ENCODE results near the gene PCSK6. TPM values are rescaled to one million over a fixed set of nuclear protein-coding genes. Genes with fewer than 3 reads are reported as not detected.
"Not testable (repeated sequence)": the region's sequence is repeated elsewhere in the genome, so short reads cannot be mapped to it uniquely, and the experiment has no call there.

Gene PCSK6
- total RNA-seq, 1 donor from 2014 or later, result 1.3 TPM

DNA sequence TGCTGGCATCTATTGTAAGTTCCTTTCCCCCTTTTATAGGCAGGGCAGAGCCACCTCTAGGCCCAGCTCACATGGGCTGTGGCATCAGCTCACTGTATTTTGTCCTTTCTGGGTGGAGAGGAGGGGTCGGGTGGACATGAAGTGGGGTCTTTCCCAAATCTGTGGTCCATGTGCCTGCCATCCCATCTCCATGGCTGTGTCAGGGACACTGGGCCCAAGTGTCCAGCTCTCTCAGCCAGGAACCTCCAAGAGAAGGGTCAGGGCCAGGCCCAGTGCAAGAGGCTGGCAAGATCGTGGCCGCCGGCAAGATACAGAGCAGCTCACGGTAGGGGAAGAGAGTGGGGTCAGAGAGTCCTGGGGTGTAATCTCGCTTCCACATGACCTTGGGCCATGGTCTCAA lies 85.3 kb downstream of the PCSK6 start:
- Mint-ChIP-seq H3K9me3 (ENCODE audit: unreplicated experiment) (no peaks in the 10 kb centered on the region), H3K36me3 (ENCODE audit: low read depth, unreplicated experiment) (no peaks in the 10 kb centered on the region), H3K27ac (ENCODE audit: unreplicated experiment) (no peak overlapping the region), H3K27me3 (ENCODE audit: low read depth, unreplicated experiment) (peaks cover 26% of the 10 kb centered on the region), H3K4me3 (ENCODE audit: unreplicated experiment) (no peak overlapping the region), H3K4me1 (ENCODE audit: low read depth, unreplicated experiment) (no peaks in the 10 kb centered on the region)
- Histone ChIP-seq H3K36me3 (ENCODE audit: insufficient read depth, low read length) (no peaks in the 10 kb centered on the region), H2AFZ (ENCODE audit: low read depth, low read length) (no peak overlapping the region), H3K4me2 (ENCODE audit: low read length) (no peak overlapping the region), H3K9ac (ENCODE audit: low read length) (no peak overlapping the region), H3K4me1 (ENCODE audit: insufficient read depth, low read length) (no peaks in the 10 kb centered on the region), H3K27ac (ENCODE audit: low read depth, low read length) (no peak overlapping the region), H3K27me3 (ENCODE audit: insufficient read depth, low read length) (peaks cover 4% of the 10 kb centered on the region), H3K79me2 (ENCODE audit: insufficient read depth, low read length) (no peaks in the 10 kb centered on the region), H3K9me3 (ENCODE audit: insufficient read depth, low read depth, low read length) (peaks cover 3% of the 10 kb centered on the region), H4K20me1 (ENCODE audit: insufficient read depth, low read length) (no peaks in the 10 kb centered on the region), H3K4me3 (ENCODE audit: insufficient read depth, low read depth, low read length) (no peak overlapping the region)
- no peak for TF ChIP-seq EZH2 (IDR thresholded peaks at IDR 0.05; ENCODE audit: insufficient read depth, low read length)
- TF ChIP-seq, protein P1, sequence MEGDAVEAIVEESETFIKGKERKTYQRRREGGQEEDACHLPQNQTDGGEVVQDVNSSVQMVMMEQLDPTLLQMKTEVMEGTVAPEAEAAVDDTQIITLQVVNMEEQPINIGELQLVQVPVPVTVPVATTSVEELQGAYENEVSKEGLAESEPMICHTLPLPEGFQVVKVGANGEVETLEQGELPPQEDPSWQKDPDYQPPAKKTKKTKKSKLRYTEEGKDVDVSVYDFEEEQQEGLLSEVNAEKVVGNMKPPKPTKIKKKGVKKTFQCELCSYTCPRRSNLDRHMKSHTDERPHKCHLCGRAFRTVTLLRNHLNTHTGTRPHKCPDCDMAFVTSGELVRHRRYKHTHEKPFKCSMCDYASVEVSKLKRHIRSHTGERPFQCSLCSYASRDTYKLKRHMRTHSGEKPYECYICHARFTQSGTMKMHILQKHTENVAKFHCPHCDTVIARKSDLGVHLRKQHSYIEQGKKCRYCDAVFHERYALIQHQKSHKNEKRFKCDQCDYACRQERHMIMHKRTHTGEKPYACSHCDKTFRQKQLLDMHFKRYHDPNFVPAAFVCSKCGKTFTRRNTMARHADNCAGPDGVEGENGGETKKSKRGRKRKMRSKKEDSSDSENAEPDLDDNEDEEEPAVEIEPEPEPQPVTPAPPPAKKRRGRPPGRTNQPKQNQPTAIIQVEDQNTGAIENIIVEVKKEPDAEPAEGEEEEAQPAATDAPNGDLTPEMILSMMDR (IDR thresholded peaks at IDR 0.05; ENCODE audit: insufficient read depth, low read depth, low read length), result no peak
- FAIRE-seq (no peak), DNase-seq (ENCODE audit: low read depth) (no peak)

DNA sequence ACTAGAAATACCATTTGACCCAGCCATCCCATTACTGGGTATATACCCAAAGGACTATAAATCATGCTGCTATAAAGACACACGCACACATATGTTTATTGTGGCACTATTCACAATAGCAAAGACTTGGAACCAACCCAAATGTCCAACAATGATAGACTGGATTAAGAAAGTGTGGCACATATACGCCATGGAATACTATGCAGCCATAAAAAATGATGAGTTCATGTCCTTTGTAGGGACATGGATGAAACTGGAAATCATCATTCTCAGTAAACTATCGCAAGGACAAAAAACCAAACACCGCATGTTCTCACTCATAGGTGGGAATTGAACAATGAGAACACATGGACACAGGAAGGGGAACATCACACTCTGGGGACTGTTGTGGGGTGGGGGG lies 86.6 kb downstream of the PCSK6 start:
- H3K4me3 Mint-ChIP-seq (ENCODE audit: unreplicated experiment); H3K27ac ChIP-seq (ENCODE audit: low read depth, low read length); H3K27me3 ChIP-seq (ENCODE audit: insufficient read depth, low read length); H3K36me3 Mint-ChIP-seq (ENCODE audit: low read depth, unreplicated experiment); H3K9me3 Mint-ChIP-seq (ENCODE audit: unreplicated experiment); H3K36me3 ChIP-seq (ENCODE audit: insufficient read depth, low read length); H3K4me1 Mint-ChIP-seq (ENCODE audit: low read depth, unreplicated experiment); H3K79me2 ChIP-seq (ENCODE audit: insufficient read depth, low read length); H3K4me2 ChIP-seq (ENCODE audit: low read length); H3K4me3 ChIP-seq (ENCODE audit: insufficient read depth, low read depth, low read length); H3K4me1 ChIP-seq (ENCODE audit: insufficient read depth, low read length); H3K9me3 ChIP-seq (ENCODE audit: insufficient read depth, low read depth, low read length); H3K9ac ChIP-seq (ENCODE audit: low read length); FAIRE-seq; H4K20me1 ChIP-seq (ENCODE audit: insufficient read depth, low read length); H3K27ac Mint-ChIP-seq (ENCODE audit: unreplicated experiment); DNase-seq (ENCODE audit: low read depth); H2AFZ ChIP-seq (ENCODE audit: low read depth, low read length): not testable (repeated sequence)
- H3K27me3 Mint-ChIP-seq (ENCODE audit: low read depth, unreplicated experiment), result peaks cover 24% of the 10 kb centered on the region

DNA sequence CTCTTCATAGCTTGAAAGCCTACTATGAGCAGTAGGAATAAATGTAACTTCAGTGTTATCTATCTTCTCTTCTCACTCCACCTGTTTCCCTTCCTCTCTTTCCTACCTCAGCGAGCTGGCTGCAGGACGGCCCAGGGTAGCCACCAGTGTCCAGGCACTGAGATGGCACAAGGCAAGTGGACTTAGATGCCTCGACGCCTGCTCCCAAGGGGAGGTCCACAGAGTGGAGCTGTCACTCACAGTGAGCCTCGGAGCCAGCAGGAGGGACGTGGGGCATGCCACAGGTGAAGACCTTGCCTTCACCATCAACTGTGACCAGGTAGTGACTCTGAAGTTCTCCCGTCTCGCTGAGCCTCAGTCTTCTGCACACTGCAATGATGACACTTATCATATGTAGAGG lies 88.2 kb downstream of the PCSK6 start:
- Mint-ChIP-seq H3K27ac (ENCODE audit: unreplicated experiment) (no peak overlapping the region), H3K4me3 (ENCODE audit: unreplicated experiment) (no peak overlapping the region), H3K9me3 (ENCODE audit: unreplicated experiment) (no peaks in the 10 kb centered on the region), H3K4me1 (ENCODE audit: low read depth, unreplicated experiment) (peaks cover 8% of the 10 kb centered on the region), H3K36me3 (ENCODE audit: low read depth, unreplicated experiment) (no peaks in the 10 kb centered on the region), H3K27me3 (ENCODE audit: low read depth, unreplicated experiment) (peaks cover 18% of the 10 kb centered on the region)
- Histone ChIP-seq H3K9ac (ENCODE audit: low read length) (no peak overlapping the region), H4K20me1 (ENCODE audit: insufficient read depth, low read length) (no peaks in the 10 kb centered on the region), H3K27me3 (ENCODE audit: insufficient read depth, low read length) (no peaks in the 10 kb centered on the region), H3K4me3 (ENCODE audit: insufficient read depth, low read depth, low read length) (no peak overlapping the region), H3K79me2 (ENCODE audit: insufficient read depth, low read length) (no peaks in the 10 kb centered on the region), H3K36me3 (ENCODE audit: insufficient read depth, low read length) (no peaks in the 10 kb centered on the region), H3K4me2 (ENCODE audit: low read length) (no peak overlapping the region), H3K9me3 (ENCODE audit: insufficient read depth, low read depth, low read length) (peaks cover 3% of the 10 kb centered on the region), H2AFZ (ENCODE audit: low read depth, low read length) (no peak overlapping the region), H3K27ac (ENCODE audit: low read depth, low read length) (no peak overlapping the region), H3K4me1 (ENCODE audit: insufficient read depth, low read length) (no peaks in the 10 kb centered on the region)
- no peak for FAIRE-seq
- DNase-seq (ENCODE audit: low read depth), result no peak
- TF ChIP-seq, protein P1 (IDR thresholded peaks at IDR 0.05; ENCODE audit: insufficient read depth, low read depth, low read length), result no peak
- no peak for TF ChIP-seq EZH2 (IDR thresholded peaks at IDR 0.05; ENCODE audit: insufficient read depth, low read length)
